ENCODE data around the gene NRXN2.

- TF ChIP-seq FOXP2 (optimal IDR thresholded peaks at IDR 0.05; ENCODE audit: control extremely low read depth, extremely low read length, insufficient read depth) (no peak), POLR2AphosphoS5 (IDR thresholded peaks at IDR 0.05; ENCODE audit: borderline replicate concordance, low read depth, low read length) (no peak)
Observed at GRCh38 chr11:64660205-64660604, 62.8 kb downstream of the NRXN2 start.
